ENCODE results near the gene G0S2. TPM values are rescaled to one million over a fixed set of nuclear protein-coding genes. Genes with fewer than 3 reads are reported as not detected.

Gene G0S2
- total RNA-seq, 4 donors from 2014 or later, result 15.9 to 51.8 (median 31.8) TPM

DNA sequence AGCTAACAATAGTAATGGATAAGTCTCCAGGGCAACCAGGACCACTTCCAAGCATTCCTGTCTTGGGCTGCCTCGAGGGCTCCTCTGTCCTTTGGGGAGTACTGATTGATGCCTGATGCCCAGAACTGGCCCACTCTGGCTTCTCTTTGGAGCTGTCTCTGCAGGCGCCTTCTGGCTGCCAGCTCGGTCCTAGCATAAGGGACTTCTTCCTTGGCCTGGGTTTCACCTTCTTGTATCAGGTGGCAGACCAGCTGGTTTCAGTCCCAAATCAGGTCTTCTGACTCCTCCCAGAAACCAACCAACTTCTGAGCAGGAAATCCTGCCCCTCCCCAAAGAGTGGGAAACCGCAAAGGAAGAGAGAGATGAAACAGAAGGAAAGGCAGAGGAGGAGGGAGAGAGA, 10.6 kb downstream of the G0S2 start:
- Histone ChIP-seq H3K27ac (no peak overlapping the region), H3K36me3 (no peaks in the 10 kb centered on the region), H3K4me1 (peaks cover 9% of the 10 kb centered on the region), H3K9me3 (no peaks in the 10 kb centered on the region), H3K4me3 (no peak overlapping the region), H3K27me3 (no peaks in the 10 kb centered on the region)
- no peak for DNase-seq (ENCODE audit: low spot score in 2 of 2)
- WGBS, result 74% methylated on average over 4 of the region's 4 CpGs
- TF ChIP-seq POLR2A (IDR thresholded peaks at IDR 0.05), result no peak
- no peak for TF ChIP-seq EP300 (IDR thresholded peaks at IDR 0.05)
- no peak for TF ChIP-seq POLR2AphosphoS5 (IDR thresholded peaks at IDR 0.05)
- TF ChIP-seq, protein P1, sequence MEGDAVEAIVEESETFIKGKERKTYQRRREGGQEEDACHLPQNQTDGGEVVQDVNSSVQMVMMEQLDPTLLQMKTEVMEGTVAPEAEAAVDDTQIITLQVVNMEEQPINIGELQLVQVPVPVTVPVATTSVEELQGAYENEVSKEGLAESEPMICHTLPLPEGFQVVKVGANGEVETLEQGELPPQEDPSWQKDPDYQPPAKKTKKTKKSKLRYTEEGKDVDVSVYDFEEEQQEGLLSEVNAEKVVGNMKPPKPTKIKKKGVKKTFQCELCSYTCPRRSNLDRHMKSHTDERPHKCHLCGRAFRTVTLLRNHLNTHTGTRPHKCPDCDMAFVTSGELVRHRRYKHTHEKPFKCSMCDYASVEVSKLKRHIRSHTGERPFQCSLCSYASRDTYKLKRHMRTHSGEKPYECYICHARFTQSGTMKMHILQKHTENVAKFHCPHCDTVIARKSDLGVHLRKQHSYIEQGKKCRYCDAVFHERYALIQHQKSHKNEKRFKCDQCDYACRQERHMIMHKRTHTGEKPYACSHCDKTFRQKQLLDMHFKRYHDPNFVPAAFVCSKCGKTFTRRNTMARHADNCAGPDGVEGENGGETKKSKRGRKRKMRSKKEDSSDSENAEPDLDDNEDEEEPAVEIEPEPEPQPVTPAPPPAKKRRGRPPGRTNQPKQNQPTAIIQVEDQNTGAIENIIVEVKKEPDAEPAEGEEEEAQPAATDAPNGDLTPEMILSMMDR (IDR thresholded peaks at IDR 0.05), result no peak

DNA sequence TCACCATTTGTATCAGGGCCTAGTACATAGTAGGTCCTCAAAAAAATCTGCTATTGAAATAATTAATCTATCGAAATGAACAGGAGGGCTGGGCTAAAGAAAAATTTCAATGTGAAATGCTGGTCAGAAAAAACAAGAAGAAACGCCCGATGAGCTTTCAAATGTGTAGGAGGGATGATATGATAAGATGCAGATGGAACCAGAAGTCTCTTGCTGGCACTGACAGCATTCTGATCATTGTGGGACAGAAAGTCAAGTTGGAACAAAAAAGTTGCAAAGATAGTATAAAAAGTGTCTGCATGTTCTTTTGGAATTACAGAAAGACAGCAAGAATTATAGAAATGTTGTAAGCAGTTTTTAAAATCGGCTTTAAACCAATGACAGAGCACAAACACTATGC, 11.1 kb downstream of the G0S2 start:
- no peak overlapping the region for H3K27ac ChIP-seq

DNA sequence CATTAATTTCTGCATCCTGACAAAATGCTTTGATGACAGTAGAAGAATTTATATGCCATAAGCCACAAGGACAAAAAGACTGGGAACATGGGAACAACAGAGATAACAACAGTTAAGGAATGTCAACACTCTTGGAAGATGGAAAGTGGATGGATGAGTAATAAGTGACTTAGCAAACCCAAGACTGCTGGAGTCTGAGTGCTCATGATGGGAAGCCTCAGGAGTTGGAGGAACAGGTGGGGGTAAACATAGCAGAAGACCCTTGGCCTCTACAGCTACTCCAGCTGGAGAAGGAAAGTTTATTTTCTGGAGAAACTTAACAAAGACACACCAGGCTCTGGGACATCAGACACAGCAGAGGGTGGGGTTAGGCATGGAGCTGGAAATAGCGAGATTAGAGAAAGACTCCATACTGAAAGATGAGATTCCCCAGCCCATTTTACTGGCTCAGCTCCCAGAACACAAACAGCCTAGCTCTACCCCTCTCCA, 13.6 kb downstream of the G0S2 start:
- Histone ChIP-seq H3K4me3 (no peak overlapping the region), H3K27ac (no peak overlapping the region), H3K36me3 (no peaks in the 10 kb centered on the region), H3K27me3 (no peaks in the 10 kb centered on the region), H3K9me3 (no peaks in the 10 kb centered on the region), H3K4me1 (peaks cover 14% of the 10 kb centered on the region)
- WGBS, result 73% methylated on average over 1 of the region's 1 CpG
- no peak for DNase-seq (ENCODE audit: low spot score in 2 of 2)
- TF ChIP-seq, protein P1 (IDR thresholded peaks at IDR 0.05), result no peak
- TF ChIP-seq POLR2A (IDR thresholded peaks at IDR 0.05), result no peak
- no peak for TF ChIP-seq POLR2AphosphoS5 (IDR thresholded peaks at IDR 0.05)
- TF ChIP-seq EP300 (IDR thresholded peaks at IDR 0.05), result no peak

More for the DNA sequence above, 11.1 kb downstream of the G0S2 start:
- no peak for TF ChIP-seq POLR2AphosphoS5 (IDR thresholded peaks at IDR 0.05)
- no peak for TF ChIP-seq POLR2A (IDR thresholded peaks at IDR 0.05)
- TF ChIP-seq EP300 (IDR thresholded peaks at IDR 0.05), result no peak
- TF ChIP-seq, protein P1 (IDR thresholded peaks at IDR 0.05), result no peak
- H3K27me3 ChIP-seq, result no peaks in the 10 kb centered on the region
- WGBS, result 58% methylated on average over 4 of the region's 4 CpGs
- H3K4me1 ChIP-seq, result peaks cover 9% of the 10 kb centered on the region
- no peak for DNase-seq (ENCODE audit: low spot score in 2 of 2)
- H3K4me3 ChIP-seq, result no peak overlapping the region
- no peaks in the 10 kb centered on the region for H3K9me3 ChIP-seq
- H3K36me3 ChIP-seq, result no peaks in the 10 kb centered on the region

DNA sequence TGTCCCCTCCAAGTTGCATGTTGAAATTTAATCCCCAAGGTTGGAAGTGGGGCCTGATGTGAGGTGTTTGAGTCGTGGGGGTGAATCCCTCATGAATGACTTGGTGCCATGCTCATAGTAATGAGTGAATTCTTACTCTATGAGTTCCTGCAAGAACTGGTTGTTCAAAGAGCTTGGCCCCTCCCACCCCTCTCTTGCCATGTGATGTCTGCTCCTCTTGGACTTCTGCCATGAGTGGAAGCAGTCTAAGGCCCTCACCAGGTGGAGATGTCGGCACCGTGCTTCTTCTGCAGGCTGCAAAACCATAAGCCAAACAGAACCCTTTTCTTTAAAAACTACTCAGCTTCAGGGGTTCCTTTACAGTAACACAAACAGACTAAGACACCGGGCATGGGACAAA, 14.3 kb downstream of the G0S2 start:
- Histone ChIP-seq H3K9me3 (no peaks in the 10 kb centered on the region), H3K4me1 (peaks cover 14% of the 10 kb centered on the region), H3K27me3 (no peaks in the 10 kb centered on the region), H3K4me3 (no peak overlapping the region), H3K27ac (no peak overlapping the region), H3K36me3 (no peaks in the 10 kb centered on the region)
- DNase-seq (ENCODE audit: low spot score in 2 of 2), result no peak
- TF ChIP-seq, protein P1 (IDR thresholded peaks at IDR 0.05), result no peak
- TF ChIP-seq POLR2A (IDR thresholded peaks at IDR 0.05), result no peak
- TF ChIP-seq EP300 (IDR thresholded peaks at IDR 0.05), result no peak
- no peak for TF ChIP-seq POLR2AphosphoS5 (IDR thresholded peaks at IDR 0.05)
- 78% methylated on average over 4 of the region's 4 CpGs for WGBS

DNA sequence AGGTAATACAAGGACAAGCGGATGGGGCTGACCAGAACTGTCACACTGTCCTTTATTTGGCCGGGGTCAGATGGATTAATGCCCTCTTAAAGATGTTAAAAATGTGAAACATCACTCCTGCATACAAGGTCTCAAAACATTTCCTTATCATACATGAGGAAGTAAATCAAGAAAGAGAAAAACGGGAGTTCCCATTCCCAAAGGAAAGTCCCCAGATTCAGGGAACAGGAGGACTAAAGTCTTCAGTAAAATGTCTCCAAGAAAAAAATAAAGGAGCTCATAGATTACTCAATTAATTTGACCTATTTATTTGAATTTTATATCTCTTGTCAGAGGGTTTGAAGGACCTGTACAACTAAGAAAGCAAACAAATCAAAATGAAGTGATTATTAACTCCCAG, 16.0 kb downstream of the G0S2 start:
- H3K4me3 ChIP-seq, result no peak overlapping the region
- H3K27ac ChIP-seq, result no peak overlapping the region
- TF ChIP-seq POLR2AphosphoS5 (IDR thresholded peaks at IDR 0.05), result no peak
- TF ChIP-seq POLR2A (IDR thresholded peaks at IDR 0.05), result no peak
- TF ChIP-seq, protein P1 (IDR thresholded peaks at IDR 0.05), result no peak
- no peak for TF ChIP-seq EP300 (IDR thresholded peaks at IDR 0.05)
- no peaks in the 10 kb centered on the region for H3K9me3 ChIP-seq
- no peak for DNase-seq (ENCODE audit: low spot score in 2 of 2)
- H3K27me3 ChIP-seq, result no peaks in the 10 kb centered on the region
- H3K36me3 ChIP-seq, result no peaks in the 10 kb centered on the region
- 70% methylated on average over 3 of the region's 3 CpGs for WGBS
- H3K4me1 ChIP-seq, result peaks cover 11% of the 10 kb centered on the region
